ENCODE measurements around the gene PDIA6. TPM values are rescaled to one million over a fixed set of nuclear protein-coding genes. Genes with fewer than 3 reads are reported as not detected.
A peak's percentile ranks its signal among the peaks of the same experiment; 100 is the strongest.
"Not testable (repeated sequence)": the region's sequence is repeated elsewhere in the genome, so short reads cannot be mapped to it uniquely, and the experiment has no call there.

PDIA6 gene
- total and polyA plus RNA-seq, 5 experiments from 2014 or later = 30.9 to 126 (median 64.1) TPM

- POLR2A ChIA-PET = no interaction called here
- Mint-ChIP-seq H3K9me3 (no peaks in the 10 kb centered on the region), H3K4me3 (peak overlapping the region in 8 of 10 donors; percentile 22 to 86 (median 54))
These were observed 2.2 kb upstream of the PDIA6 start for GRCh38 chr2:10814571-10815331.

GRCh38 chr2:10814142-10814541 lies 1.6 kb upstream of the PDIA6 start:
- Mint-ChIP-seq H3K27me3 (peaks cover 0 to 4% (median 2%) of the 10 kb centered on the region in 5 donors), H3K27ac (peak overlapping the region in 2 of 10 donors; percentile 60 to 75), H3K36me3 (no peaks in the 10 kb centered on the region)

More at GRCh38 chr2:10814571-10815331, 2.2 kb upstream of the PDIA6 start:
- peaks cover 10 to 22% (median 20%) of the 10 kb centered on the region in 4 donors for H3K4me1 Mint-ChIP-seq
- H3K36me3 Mint-ChIP-seq = no peaks in the 10 kb centered on the region
- peaks cover 0 to 4% (median 4%) of the 10 kb centered on the region in 5 donors for H3K27me3 Mint-ChIP-seq
- H3K27ac Mint-ChIP-seq = peak overlapping the region in 1 of 10 donors; percentile 60
- ATAC-seq (no peak), DNase-seq (no peak)

GRCh38 chr2:10813163-10814138 lies 866 bp upstream of the PDIA6 start:
- peak overlapping the region in 9 of 10 donors; percentile 47 to 94 (median 80) for H3K27ac Mint-ChIP-seq
- ATAC-seq, DNase-seq, H3K36me3 Mint-ChIP-seq, H3K27me3 Mint-ChIP-seq, H3K9me3 Mint-ChIP-seq: not testable (repeated sequence)
- peak overlapping the region; percentile 72 to 91 (median 86) for H3K4me3 Mint-ChIP-seq
- POLR2A ChIA-PET = interaction anchor here (1.0 to 1.7 kb wide), 3 partner anchors 12 to 341 kb away, joined by 3 to 6 read pairs (median 4); partner anchors contain the start of gene SLC66A3
- H3K4me1 Mint-ChIP-seq = peaks cover 13 to 31% (median 26%) of the 10 kb centered on the region in 4 donors

More at GRCh38 chr2:10814142-10814541, 1.6 kb upstream of the PDIA6 start:
- no peak for ATAC-seq
- DNase-seq = no peak
- H3K4me3 Mint-ChIP-seq = peak overlapping the region in 9 of 10 donors; percentile 1 to 73 (median 43)
- POLR2A ChIA-PET = no interaction called here
- H3K9me3 Mint-ChIP-seq = no peaks in the 10 kb centered on the region
- H3K4me1 Mint-ChIP-seq = peaks cover 11 to 26% (median 22%) of the 10 kb centered on the region in 4 donors

DNA sequence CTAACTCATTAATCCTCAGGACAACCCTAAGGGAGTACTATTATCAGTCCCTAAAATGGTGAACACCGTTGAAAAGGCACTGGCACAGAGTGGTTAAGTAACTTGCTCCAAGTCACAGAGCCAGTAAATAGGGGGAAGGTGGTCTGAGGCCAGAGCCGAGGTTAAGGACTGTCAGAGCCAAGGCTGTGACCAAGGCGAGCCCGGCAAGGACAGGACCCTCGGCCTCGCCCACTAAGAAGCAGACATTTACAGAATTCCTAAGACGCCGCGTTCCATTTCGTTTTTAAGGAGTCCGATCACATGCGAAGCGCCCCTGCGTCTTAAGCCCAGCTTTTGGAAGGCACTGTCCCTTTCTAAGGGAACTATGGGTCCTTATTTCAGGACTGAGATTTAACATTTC lies 1.1 kb downstream of the PDIA6 start:
- Mint-ChIP-seq H3K9me3 (no peaks in the 10 kb centered on the region), H3K27me3 (no peaks in the 10 kb centered on the region), H3K4me3 (peak overlapping the region; percentile 80 to 96 (median 90)), H3K27ac (peak overlapping the region; percentile 55 to 96 (median 90)), H3K4me1 (peaks cover 16 to 49% (median 40%) of the 10 kb centered on the region in 4 donors), H3K36me3 (no peaks in the 10 kb centered on the region)
- ATAC-seq (no peak), DNase-seq (peak in 1 of 10 donors; percentile 15)
- POLR2A ChIA-PET = interaction anchor here (0.8 to 1.7 kb wide), 4 partner anchors 10 to 321 kb away, joined by 3 to 4 read pairs (median 4); a partner anchor contains a TSS

DNA sequence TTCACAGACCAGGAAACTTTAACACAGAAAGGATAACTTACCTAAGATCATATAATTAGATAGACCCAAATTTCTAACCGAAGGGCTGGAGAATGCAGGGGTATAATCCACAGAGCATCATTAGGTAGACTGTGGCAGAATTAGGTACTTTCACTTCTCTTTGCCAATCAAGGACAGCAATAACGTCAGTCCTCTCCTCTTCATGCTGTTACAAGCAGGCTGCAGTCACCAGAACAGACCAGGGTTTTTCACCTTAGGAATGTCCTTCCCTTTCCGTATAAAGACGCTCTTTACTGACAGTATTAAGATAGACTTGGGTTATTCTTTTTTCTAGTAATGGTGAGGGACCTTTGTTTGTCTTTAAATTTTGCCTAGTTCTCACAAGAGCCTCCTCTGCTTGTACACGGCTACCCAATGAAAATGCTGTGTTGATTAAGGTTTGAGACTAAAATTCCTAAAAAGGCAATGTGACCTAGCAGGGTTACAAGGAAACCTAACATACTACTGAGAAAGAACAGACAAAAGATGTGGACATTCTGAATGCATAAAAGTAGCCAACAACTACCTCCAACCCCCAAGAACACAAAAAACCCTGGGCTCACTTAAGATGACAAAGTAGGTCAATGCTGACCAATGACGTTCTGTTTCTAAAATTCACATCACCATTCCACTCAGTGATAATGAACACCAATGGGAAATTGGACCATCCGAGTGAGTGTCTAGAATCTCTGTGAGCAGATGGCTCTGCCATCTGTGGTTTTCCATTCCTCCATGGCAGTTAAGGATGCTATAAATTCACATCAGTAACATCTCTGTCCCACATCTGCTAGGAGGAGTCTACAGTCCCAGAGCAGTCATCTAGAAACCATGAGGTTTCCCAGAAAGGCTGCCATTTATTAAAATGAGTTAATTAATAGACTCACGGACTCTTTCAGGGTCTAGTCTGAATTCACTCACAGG lies 2.1 kb downstream of the PDIA6 start:
- Mint-ChIP-seq H3K27me3 (no peaks in the 10 kb centered on the region), H3K4me1 (peaks cover 16 to 51% (median 41%) of the 10 kb centered on the region in 4 donors), H3K36me3 (no peaks in the 10 kb centered on the region), H3K27ac (peak overlapping the region in 9 of 10 donors; percentile 5 to 96 (median 85)), H3K9me3 (no peaks in the 10 kb centered on the region), H3K4me3 (peak overlapping the region; percentile 80 to 96 (median 90))
- ATAC-seq = no peak
- no peak for DNase-seq
- POLR2A ChIA-PET = no interaction called here

GRCh38 chr2:10806543-10806942 lies 6.0 kb downstream of the PDIA6 start:
- no peaks in the 10 kb centered on the region for H3K9me3 Mint-ChIP-seq

GRCh38 chr2:10805990-10806389 lies 6.6 kb downstream of the PDIA6 start:
- H3K4me3 Mint-ChIP-seq, DNase-seq, POLR2A ChIA-PET, H3K9me3 Mint-ChIP-seq, ATAC-seq, H3K27me3 Mint-ChIP-seq: not testable (repeated sequence)
- peaks cover 15 to 49% (median 37%) of the 10 kb centered on the region in 4 donors for H3K4me1 Mint-ChIP-seq
- H3K36me3 Mint-ChIP-seq = peaks cover 0 to 17% (median 2%) of the 10 kb centered on the region in 3 donors
- peak overlapping the region in 1 of 10 donors; percentile 84 for H3K27ac Mint-ChIP-seq

More at GRCh38 chr2:10806543-10806942, 6.0 kb downstream of the PDIA6 start:
- no peak for ATAC-seq
- H3K27me3 Mint-ChIP-seq = no peaks in the 10 kb centered on the region
- no peak overlapping the region for H3K4me3 Mint-ChIP-seq
- H3K36me3 Mint-ChIP-seq = peaks cover 0 to 12% (median 2%) of the 10 kb centered on the region in 3 donors
- peaks cover 18 to 54% (median 43%) of the 10 kb centered on the region in 4 donors for H3K4me1 Mint-ChIP-seq
- DNase-seq = no peak
- POLR2A ChIA-PET = no interaction called here
- H3K27ac Mint-ChIP-seq = peak overlapping the region in 1 of 10 donors; percentile 84

DNA sequence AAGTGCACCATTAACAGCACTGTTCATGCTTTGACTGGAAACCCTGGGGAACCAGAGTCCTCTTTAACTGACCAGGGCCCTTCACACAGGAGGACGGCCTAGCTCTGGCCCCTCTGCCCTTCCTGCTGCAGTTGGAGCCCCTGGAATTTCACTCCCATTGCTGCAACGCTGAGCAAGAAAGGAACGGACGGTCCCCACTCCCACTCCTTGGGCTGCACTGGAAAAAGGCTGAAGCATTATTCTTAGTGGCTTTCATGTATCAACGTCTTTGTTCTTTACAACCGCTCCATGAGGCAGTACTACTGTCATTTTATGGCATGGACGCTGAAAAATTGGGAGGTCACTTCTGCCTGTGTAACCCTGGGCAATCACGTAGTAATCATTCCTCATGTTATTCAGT lies 9.9 kb downstream of the PDIA6 start:
- no peak overlapping the region for H3K4me3 Mint-ChIP-seq
- H3K27ac Mint-ChIP-seq = no peak overlapping the region
- no peak for ATAC-seq
- peaks cover 0 to 46% (median 2%) of the 10 kb centered on the region in 3 donors for H3K36me3 Mint-ChIP-seq
- H3K9me3 Mint-ChIP-seq = no peaks in the 10 kb centered on the region
- no peak for DNase-seq
- POLR2A ChIA-PET = no interaction called here
- H3K4me1 Mint-ChIP-seq = peaks cover 4 to 26% (median 14%) of the 10 kb centered on the region in 4 donors
- no peaks in the 10 kb centered on the region for H3K27me3 Mint-ChIP-seq

GRCh38 chr2:10800163-10800562 lies 12.4 kb downstream of the PDIA6 start:
- Mint-ChIP-seq H3K9me3 (no peaks in the 10 kb centered on the region), H3K27me3 (no peaks in the 10 kb centered on the region), H3K4me1 (peaks cover 0 to 13% (median 9%) of the 10 kb centered on the region in 4 donors), H3K4me3 (no peak overlapping the region), H3K36me3 (peaks cover 4 to 69% (median 7%) of the 10 kb centered on the region in 3 donors), H3K27ac (no peak overlapping the region)
- DNase-seq (no peak), ATAC-seq (no peak)
- POLR2A ChIA-PET = no interaction called here

DNA sequence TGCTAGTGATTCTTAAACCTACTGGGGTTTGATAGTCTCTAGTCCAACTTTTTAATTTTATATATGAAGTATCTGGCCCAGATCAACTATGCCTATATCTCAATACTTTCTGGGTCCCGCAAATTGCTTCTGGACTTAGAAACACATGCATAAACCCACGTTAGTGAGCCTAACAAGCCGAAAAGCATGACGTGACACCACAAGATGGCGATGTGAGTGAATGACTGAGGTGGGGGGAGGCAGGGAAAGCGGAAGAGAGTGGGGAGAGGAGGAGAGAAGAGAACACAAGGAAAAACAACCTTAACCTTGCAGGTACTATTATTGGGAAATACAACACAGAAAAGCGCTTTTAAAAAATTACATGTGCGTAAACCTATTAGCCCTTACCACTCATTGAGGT lies 13.8 kb downstream of the PDIA6 start:
- no peaks in the 10 kb centered on the region for H3K27me3 Mint-ChIP-seq
- no peak overlapping the region for H3K4me3 Mint-ChIP-seq
- H3K36me3 Mint-ChIP-seq = peaks cover 4 to 80% (median 7%) of the 10 kb centered on the region in 3 donors
- no peaks in the 10 kb centered on the region for H3K9me3 Mint-ChIP-seq
- ATAC-seq (no peak), DNase-seq (no peak)
- POLR2A ChIA-PET = no interaction called here
- H3K27ac Mint-ChIP-seq = peak overlapping the region in 1 of 10 donors; percentile 12
- peaks cover 0 to 13% (median 9%) of the 10 kb centered on the region in 4 donors for H3K4me1 Mint-ChIP-seq

- no peaks in the 10 kb centered on the region for H3K9me3 Mint-ChIP-seq
- ATAC-seq (no peak), DNase-seq (no peak)
- H3K36me3 Mint-ChIP-seq = peaks cover 4 to 88% (median 13%) of the 10 kb centered on the region in 3 donors
- peak overlapping the region in 1 of 10 donors; percentile 58 for H3K27ac Mint-ChIP-seq
- POLR2A ChIA-PET = no interaction called here
- H3K27me3 Mint-ChIP-seq = no peaks in the 10 kb centered on the region
- peaks cover 0 to 16% (median 5%) of the 10 kb centered on the region in 4 donors for H3K4me1 Mint-ChIP-seq
- H3K4me3 Mint-ChIP-seq = no peak overlapping the region
These were observed 15.9 kb downstream of the PDIA6 start for GRCh38 chr2:10796703-10797102.
